Retinal pigment epithelial cell (primary cell): Measurements from ENCODE around the gene RCC2.
"Not testable (repeated sequence)": the region's sequence is repeated elsewhere in the genome, so short reads cannot be mapped to it uniquely, and the experiment has no call there.

Experiments
- DNase-seq: peaks from one replicate; pipeline ENCODE4 v3.0.0-alpha.2; 2010; ENCODE audit warnings: low read depth
- H3K4me3 ChIP-seq: 2 replicates; pipeline ENCODE4 v1.5.1; 2011; ENCODE audit warnings: mild to moderate bottlenecking, low read length, control low read depth, moderate library complexity
- CTCF ChIP-seq: conservative IDR thresholded peaks from 2 replicates; pipeline ENCODE4 v1.5.1; 2011; ENCODE audit warnings: low read depth, low read length, control low read depth, inconsistent platforms

The RCC2 gene

GRCh38 chr1:17460219-17460618 lies 20.7 kb upstream of the RCC2 start:
- no peak for DNase-seq
- no peak overlapping the region for H3K4me3 ChIP-seq
- TF ChIP-seq CTCF, result no peak

GRCh38 chr1:17458794-17459193 lies 19.3 kb upstream of the RCC2 start:
- no peak for DNase-seq
- H3K4me3 ChIP-seq, result no peak overlapping the region
- no peak for TF ChIP-seq CTCF

GRCh38 chr1:17452686-17453085 lies 13.2 kb upstream of the RCC2 start:
- no peak for DNase-seq
- H3K4me3 ChIP-seq, result no peak overlapping the region
- TF ChIP-seq CTCF, result no peak

GRCh38 chr1:17452203-17452602 lies 12.7 kb upstream of the RCC2 start:
- DNase-seq, H3K4me3 ChIP-seq: not testable (repeated sequence)

- DNase-seq, result no peak
- no peak for TF ChIP-seq CTCF
- H3K4me3 ChIP-seq, result no peak overlapping the region
Measured at GRCh38 chr1:17451731-17452130, 12.3 kb upstream of the RCC2 start.

GRCh38 chr1:17447501-17447992 lies 8.1 kb upstream of the RCC2 start:
- no peak overlapping the region for H3K4me3 ChIP-seq
- no peak for DNase-seq
- TF ChIP-seq CTCF, result no peak

GRCh38 chr1:17442841-17443240 lies 3.4 kb upstream of the RCC2 start:
- no peak for TF ChIP-seq CTCF
- H3K4me3 ChIP-seq, result no peak overlapping the region
- DNase-seq, result no peak

GRCh38 chr1:17441993-17442357 lies 2.5 kb upstream of the RCC2 start:
- no peak overlapping the region for H3K4me3 ChIP-seq
- no peak for TF ChIP-seq CTCF
- no peak for DNase-seq
